Endothelial cell of umbilical vein (primary cell): ENCODE results near the gene SH3RF3. TPM values are rescaled to one million over a fixed set of nuclear protein-coding genes. Genes with fewer than 3 reads are reported as not detected.

Experiments used
- BruUV-seq: library from RNA; stranded (reverse); fragments of 400-500 nt; replicated peaks from 2 replicates; lab custom pipeline; 2021; lab: Mats Ljungman, UMichigan
- CTCF ChIA-PET: fragments of 300-600, 350-600 bp; sonication (Branson Sonifier 250); formaldehyde crosslinking; loops from one replicate; lab custom pipeline; 2021; ENCODE audit warnings: antibody characterized with exemption, inconsistent platforms; lab: Charles Lee
- POLR2A ChIA-PET: fragments of 300-600, 350-600 bp; sonication (Branson Sonifier 250); formaldehyde crosslinking; loops from one replicate; lab custom pipeline; 2021; ENCODE audit warnings: antibody characterized with exemption, inconsistent platforms; lab: Charles Lee
- DNase-seq: peaks from one replicate; pipeline ENCODE4 v3.0.0-alpha.2; 2011; ENCODE audit warnings: low read depth, low spot score
- FAIRE-seq: peaks from 2 replicates; lab custom pipeline; 2011; peaks lifted over from hg19 to GRCh38; lab: Jason Lieb, UNC
- H2AFZ ChIP-seq: 2 replicates; pipeline ENCODE4 v1.6.0; 2012; ENCODE audit warnings: low read depth, low read length, control low read depth, inconsistent platforms
- H3K27ac ChIP-seq: 2 replicates; pipeline ENCODE4 v1.5.1; 2011; ENCODE audit warnings: low read depth, mild to moderate bottlenecking, control low read depth, low read length, moderate library complexity; ENCODE audit not compliant: insufficient read depth
- H3K27me3 ChIP-seq, 2 experiments: 2 replicates each; pipeline versions ENCODE4 v1.6.0 to v1.6.1; 2011; ENCODE audit warnings: low read length in 2 of 2, mixed read lengths in 1 of 2; ENCODE audit not compliant: control insufficient read depth in 2 of 2, insufficient read depth in 2 of 2
- H3K36me3 ChIP-seq, 2 experiments: 2 replicates in 1 of 2; 3 replicates in 1 of 2; pipeline ENCODE4 v1.5.1; 2011; ENCODE audit warnings: low read length in 2 of 2, mild to moderate bottlenecking in 1 of 2, moderate library complexity in 1 of 2; ENCODE audit not compliant: control insufficient read depth in 2 of 2, insufficient read depth in 2 of 2; ENCODE audit errors: extremely low read depth in 1 of 2
- H3K4me1 ChIP-seq: 3 replicates; pipeline ENCODE4 v1.5.1; 2011; ENCODE audit warnings: mild to moderate bottlenecking, low read length; ENCODE audit not compliant: control insufficient read depth, insufficient read depth; ENCODE audit errors: extremely low read depth
- H3K4me2 ChIP-seq: 2 replicates; pipeline ENCODE4 v1.6.1; 2011; ENCODE audit warnings: low read length, control low read depth, mixed read lengths; ENCODE audit not compliant: insufficient read depth
- H3K4me3 ChIP-seq, 3 experiments: fragments of 200-600 bp in 1 of 3; sonication (generic), shearing (Covaris generic) in 1 of 3; replicated peaks in 1 of 3; 2 replicates each; pipeline ENCODE4 v1.5.1; 2011 to 2016; ENCODE audit warnings: control low read depth in 3 of 3, low read length in 3 of 3, mild to moderate bottlenecking in 2 of 3, inconsistent platforms in 1 of 3, low read depth in 1 of 3, moderate library complexity in 1 of 3; ENCODE audit not compliant: insufficient read depth in 1 of 3
- H3K79me2 ChIP-seq: 2 replicates; pipeline ENCODE4 v1.6.0; 2012; ENCODE audit warnings: low read length, inconsistent platforms; ENCODE audit not compliant: control insufficient read depth, insufficient read depth
- H3K9ac ChIP-seq: replicated peaks from 2 replicates; pipeline ENCODE3; 2011; ENCODE audit warnings: low read length, control low read depth; ENCODE audit not compliant: insufficient read depth; ENCODE audit errors: extremely low read depth
- H3K9me1 ChIP-seq: replicated peaks from 3 replicates; pipeline ENCODE4 v1.6.0; 2011; ENCODE audit warnings: mild to moderate bottlenecking, low read length; ENCODE audit not compliant: control insufficient read depth, insufficient read depth; ENCODE audit errors: extremely low read depth
- H3K9me3 ChIP-seq: replicated peaks from 2 replicates; pipeline ENCODE4 v1.5.1; 2012; ENCODE audit warnings: low read length, inconsistent platforms; ENCODE audit not compliant: control insufficient read depth, insufficient read depth
- H4K20me1 ChIP-seq: replicated peaks from 2 replicates; pipeline ENCODE3; 2011; ENCODE audit warnings: mild to moderate bottlenecking, low read length; ENCODE audit not compliant: control insufficient read depth, insufficient read depth; ENCODE audit errors: extremely low read depth
- EZH2 ChIP-seq: IDR thresholded peaks from 2 replicates; pipeline ENCODE4 v1.6.1; 2012; ENCODE audit warnings: borderline replicate concordance, low read depth, mild to moderate bottlenecking, moderate library complexity, low read length, inconsistent platforms; ENCODE audit not compliant: severe bottlenecking
- FOS ChIP-seq: IDR thresholded peaks from 2 replicates; pipeline ENCODE4 v1.6.1; 2011; ENCODE audit warnings: mild to moderate bottlenecking, low read length, moderate library complexity, borderline replicate concordance; ENCODE audit not compliant: insufficient read depth
- GATA2 ChIP-seq: IDR thresholded peaks from 2 replicates; pipeline ENCODE4 v1.7.0; 2011; ENCODE audit warnings: low read depth, mild to moderate bottlenecking, moderate library complexity, mixed read lengths, low read length; ENCODE audit not compliant: insufficient read length, insufficient read depth
- JUN ChIP-seq: IDR thresholded peaks from 2 replicates; pipeline ENCODE4 v1.6.1; 2011; ENCODE audit warnings: borderline replicate concordance, low read depth; ENCODE audit not compliant: insufficient read length, insufficient read depth
- MYC ChIP-seq: IDR thresholded peaks from one replicate; pipeline ENCODE4 v1.6.1; 2011; ENCODE audit warnings: mild to moderate bottlenecking, low read depth, low read length
- POLR2A ChIP-seq: IDR thresholded peaks from 2 replicates; pipeline ENCODE4 v1.6.1; 2012; ENCODE audit warnings: low read depth, mild to moderate bottlenecking, control low read depth, low read length
- POLR2AphosphoS5 ChIP-seq: IDR thresholded peaks from 2 replicates; pipeline ENCODE4 v1.6.1; 2012; ENCODE audit warnings: low read depth, mild to moderate bottlenecking, control low read depth, low read length, moderate library complexity; ENCODE audit not compliant: insufficient read depth
- dilution Hi-C: fragments of 300-500 bp; cut with MboI; formaldehyde crosslinking; loops from one replicate; pipeline ENCODE4 v1.15.0; 2019; ENCODE audit warnings: low sequenced_read_pairs; ENCODE audit not compliant: extremely low pct_ligation_motif_present
- intact Hi-C: fragments of 100-400 bp; cut with micrococcal nuclease; formaldehyde crosslinking; loops from one replicate; pipeline ENCODE4 v1.10.0; 2022
- polyA plus RNA-seq, 4 experiments: library from polyadenylated mRNA; depleted of rRNA in 3 of 4; stranded (reverse) in 3 of 4; unstranded in 1 of 4; fragments of >200 nt; gene quantifications; 2 replicates each; pipeline versions ENCODE4 v1.2.1 to v1.2.3, GENCODE V29; 2011 to 2012; ENCODE audit warnings: missing spikeins in 1 of 4
- total RNA-seq: library from RNA; stranded (reverse); gene quantifications from 2 replicates; pipeline ENCODE4 v1.2.3, GENCODE V29; 2021
- TF ChIP-seq, protein P1 (sequence below): IDR thresholded peaks from 2 replicates; pipeline ENCODE4 v1.6.1; 2011; ENCODE audit not compliant: insufficient read depth, insufficient read length
- TF ChIP-seq, protein P2 (sequence below), 2 donors: IDR thresholded peaks; 1 replicate in 1 of 2; 2 replicates in 1 of 2; pipeline ENCODE4 v1.5.1; 2011; ENCODE audit warnings: low read length in 2 of 2, mild to moderate bottlenecking in 2 of 2, moderate library complexity in 2 of 2, control low read depth in 1 of 2, inconsistent platforms in 1 of 2, low read depth in 1 of 2; ENCODE audit not compliant: insufficient read depth in 1 of 2; ENCODE audit errors: extremely low read depth in 1 of 2

The SH3RF3 gene
- total and polyA plus RNA-seq, 2 donors (not counting 3 experiments of a cell fraction or from before 2014, with no cell fraction given) = 3.8 to 14.7 TPM

DNA sequence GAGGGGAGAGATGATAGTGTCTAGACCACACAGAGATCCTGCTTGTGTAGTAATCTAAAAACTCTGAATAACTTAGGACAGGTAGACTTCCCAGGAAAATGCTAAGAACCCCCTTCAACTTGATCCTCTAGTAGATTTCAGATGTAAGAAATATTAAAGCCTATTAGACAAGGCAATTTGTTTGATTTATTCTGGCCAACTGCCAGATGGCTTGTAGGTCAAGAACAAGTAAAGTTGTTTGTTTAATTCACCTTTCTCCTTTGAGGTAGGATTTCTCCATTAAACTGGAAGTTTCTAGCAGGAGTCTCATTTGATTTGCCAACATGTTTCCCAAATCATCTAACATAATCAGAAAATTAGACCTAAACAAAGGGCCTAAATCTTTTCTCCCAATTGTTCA is 48.6 kb downstream of the SH3RF3 start:
- DNase-seq = no peak
- dilution Hi-C loops (no loop called here), intact Hi-C loops (no loop called here)
- H3K9me3 ChIP-seq = no peaks in the 10 kb centered on the region
- ChIA-PET POLR2A (no interaction called here), CTCF (interaction anchor here (0.6 kb wide), 1 partner anchor 11 kb away, joined by 3 read pairs; no protein-coding TSS in a partner anchor)
- no peak for TF ChIP-seq POLR2AphosphoS5
- TF ChIP-seq GATA2 = no peak
- TF ChIP-seq EZH2 = no peak
- TF ChIP-seq, protein P1, sequence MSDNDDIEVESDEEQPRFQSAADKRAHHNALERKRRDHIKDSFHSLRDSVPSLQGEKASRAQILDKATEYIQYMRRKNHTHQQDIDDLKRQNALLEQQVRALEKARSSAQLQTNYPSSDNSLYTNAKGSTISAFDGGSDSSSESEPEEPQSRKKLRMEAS = no peak
- TF ChIP-seq POLR2A = no peak
- no peak for TF ChIP-seq FOS
- no peak for TF ChIP-seq JUN
- no peak for TF ChIP-seq MYC
- TF ChIP-seq, protein P2, sequence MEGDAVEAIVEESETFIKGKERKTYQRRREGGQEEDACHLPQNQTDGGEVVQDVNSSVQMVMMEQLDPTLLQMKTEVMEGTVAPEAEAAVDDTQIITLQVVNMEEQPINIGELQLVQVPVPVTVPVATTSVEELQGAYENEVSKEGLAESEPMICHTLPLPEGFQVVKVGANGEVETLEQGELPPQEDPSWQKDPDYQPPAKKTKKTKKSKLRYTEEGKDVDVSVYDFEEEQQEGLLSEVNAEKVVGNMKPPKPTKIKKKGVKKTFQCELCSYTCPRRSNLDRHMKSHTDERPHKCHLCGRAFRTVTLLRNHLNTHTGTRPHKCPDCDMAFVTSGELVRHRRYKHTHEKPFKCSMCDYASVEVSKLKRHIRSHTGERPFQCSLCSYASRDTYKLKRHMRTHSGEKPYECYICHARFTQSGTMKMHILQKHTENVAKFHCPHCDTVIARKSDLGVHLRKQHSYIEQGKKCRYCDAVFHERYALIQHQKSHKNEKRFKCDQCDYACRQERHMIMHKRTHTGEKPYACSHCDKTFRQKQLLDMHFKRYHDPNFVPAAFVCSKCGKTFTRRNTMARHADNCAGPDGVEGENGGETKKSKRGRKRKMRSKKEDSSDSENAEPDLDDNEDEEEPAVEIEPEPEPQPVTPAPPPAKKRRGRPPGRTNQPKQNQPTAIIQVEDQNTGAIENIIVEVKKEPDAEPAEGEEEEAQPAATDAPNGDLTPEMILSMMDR (IDR thresholded peaks at IDR 0.05; ENCODE audit: extremely low read depth in 1 of 2, insufficient read depth in 1 of 2, low read depth in 1 of 2, low read length in 2 of 2) = no peak
- BruUV-seq = no TSS peak
- H4K20me1 ChIP-seq = no peaks in the 10 kb centered on the region
- H3K79me2 ChIP-seq = peaks cover 59% of the 10 kb centered on the region
- no peaks in the 10 kb centered on the region for H3K27me3 ChIP-seq
- H3K4me2 ChIP-seq = no peak overlapping the region
- H2AFZ ChIP-seq = no peak overlapping the region
- H3K4me3 ChIP-seq = no peak overlapping the region
- H3K9me1 ChIP-seq = no peaks in the 10 kb centered on the region
- peaks cover 33% of the 10 kb centered on the region for H3K4me1 ChIP-seq
- H3K9ac ChIP-seq = no peak overlapping the region
- FAIRE-seq = no peak
- no peak overlapping the region for H3K27ac ChIP-seq
- no peaks in the 10 kb centered on the region for H3K36me3 ChIP-seq
